Activated T-cell treated with anti-CD3 and anti-CD28 coated beads for 1 hour (primary cell): ENCODE data around the gene CIDEB.

ENCODE experiments used
- DNase-seq: peaks from one replicate; pipeline ENCODE4 v3.0.0-alpha.2; 2020; ENCODE audit warnings: low read depth

CIDEB gene

GRCh38 chr14:24290746-24291145 is 17.0 kb downstream of the CIDEB start:
- DNase-seq = no peak

DNA sequence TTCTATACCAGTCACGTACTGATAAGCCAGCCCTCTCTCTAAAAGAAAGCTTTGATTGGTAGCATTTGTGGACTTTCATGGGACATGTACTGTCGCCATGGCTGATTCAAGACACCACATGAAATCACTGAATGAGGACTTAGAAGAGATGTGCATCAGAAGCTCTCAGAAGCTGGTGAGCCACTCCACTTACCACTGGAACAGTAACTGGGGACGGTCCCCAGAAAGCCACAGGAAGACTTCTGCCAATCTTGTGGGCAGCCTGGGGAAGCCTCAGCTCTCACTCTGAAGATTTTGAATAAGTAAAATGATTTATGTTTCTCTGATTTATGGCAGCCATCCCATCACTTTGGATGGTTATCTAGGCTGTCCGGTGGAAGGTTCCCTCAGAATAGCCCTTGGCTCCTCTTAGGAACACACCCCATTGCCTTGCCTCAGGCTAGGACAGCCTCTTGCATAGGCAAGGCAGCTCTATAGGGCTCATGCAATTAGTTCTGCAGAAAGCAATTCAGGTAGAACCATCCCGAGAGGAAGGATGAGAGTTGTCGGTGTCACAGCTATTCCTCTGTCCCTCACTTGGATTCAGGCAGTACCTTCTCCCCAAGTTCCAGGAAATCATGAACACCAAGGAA is 18.0 kb downstream of the CIDEB start:
- no peak for DNase-seq

- DNase-seq = no peak
Measured at GRCh38 chr14:24286996-24287395, 20.8 kb downstream of the CIDEB start.

DNA sequence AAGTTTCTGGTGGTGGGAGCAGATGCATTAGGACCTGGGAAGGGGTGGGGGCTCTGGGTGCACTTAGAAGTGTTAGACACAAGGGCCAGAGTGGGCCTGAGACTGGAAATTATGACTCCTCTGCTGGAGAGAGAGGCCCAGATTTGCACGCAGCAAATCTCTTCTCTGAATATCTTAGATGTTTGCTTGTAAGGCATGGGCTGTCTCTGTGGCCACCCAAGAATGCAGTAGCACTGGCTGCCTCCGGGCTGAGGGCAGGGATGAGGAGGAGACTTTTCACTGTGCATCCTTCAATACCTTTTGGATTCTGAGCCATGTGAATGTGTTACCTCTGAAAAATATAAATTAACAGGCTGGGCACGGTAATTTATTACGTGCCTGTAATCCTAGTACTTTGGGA is 22.4 kb downstream of the CIDEB start:
- no peak for DNase-seq

DNA sequence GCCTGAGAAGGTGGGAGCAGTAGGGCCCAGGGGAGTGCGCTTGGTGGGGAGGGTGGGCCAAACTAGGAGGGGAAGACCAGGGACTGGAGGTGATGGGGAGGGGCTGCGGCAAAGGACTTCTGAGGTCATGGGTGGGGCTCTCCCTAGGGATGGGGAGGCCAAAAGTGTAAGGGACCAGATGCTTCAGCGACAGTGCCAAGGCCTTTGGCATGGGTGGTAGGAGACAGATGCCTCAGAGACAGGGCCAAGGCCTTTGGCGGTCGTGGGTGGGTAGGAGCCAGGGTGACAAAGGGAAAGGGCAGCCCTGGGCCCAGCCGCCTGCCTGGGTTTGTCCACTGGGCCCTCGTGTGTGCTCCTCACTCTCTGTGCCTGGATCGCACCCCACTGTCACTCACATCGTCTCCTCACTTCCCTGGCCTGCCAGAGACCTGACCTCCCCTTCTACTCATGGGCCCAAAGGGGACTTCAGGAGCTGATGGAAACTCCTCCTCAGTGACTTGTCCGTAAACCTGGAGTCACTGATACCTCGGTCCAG is 23.2 kb downstream of the CIDEB start:
- no peak for DNase-seq

- no peak for DNase-seq
Measured at GRCh38 chr14:24283796-24284460, 23.8 kb downstream of the CIDEB start.

GRCh38 chr14:24282736-24283135 is 25.0 kb downstream of the CIDEB start:
- DNase-seq = no peak

GRCh38 chr14:24281636-24282035 is 26.1 kb downstream of the CIDEB start:
- no peak for DNase-seq

DNA sequence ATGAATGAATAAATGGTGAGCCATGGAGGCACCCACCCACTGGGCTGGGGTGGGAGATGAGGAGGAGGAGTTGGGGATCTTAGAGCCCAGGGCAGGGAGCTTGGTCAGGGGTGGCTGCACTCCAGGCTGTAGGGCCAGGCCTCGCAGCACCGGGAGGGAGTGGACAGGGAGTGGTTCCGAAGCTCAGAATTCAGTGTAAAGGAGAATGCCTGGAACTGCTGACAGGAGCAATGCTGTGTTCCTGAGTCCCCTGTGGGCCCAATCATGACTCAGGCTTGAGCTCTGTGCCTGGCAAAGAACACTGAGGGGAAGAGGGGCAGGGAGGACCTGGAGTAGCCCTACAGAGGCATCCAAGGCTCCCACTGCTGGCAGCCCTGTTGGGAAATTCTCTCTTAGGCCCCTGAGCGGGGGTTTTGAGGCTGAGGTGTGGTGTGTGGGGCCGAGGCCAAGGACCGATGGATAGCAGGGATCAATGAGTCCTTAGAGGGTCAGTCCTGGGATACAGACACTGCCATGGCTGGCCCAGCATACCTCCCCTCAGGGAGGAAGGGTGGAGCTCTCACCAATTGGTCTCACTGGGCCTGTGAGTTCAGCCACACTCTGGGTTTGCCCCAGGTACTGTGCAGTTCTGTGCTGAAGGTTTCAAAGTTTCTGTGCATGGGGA is 26.8 kb downstream of the CIDEB start:
- no peak for DNase-seq

GRCh38 chr14:24279301-24280186 is 28.2 kb downstream of the CIDEB start:
- DNase-seq = no peak

- no peak for DNase-seq
Measured at GRCh38 chr14:24278424-24278823, 29.4 kb downstream of the CIDEB start.

DNA sequence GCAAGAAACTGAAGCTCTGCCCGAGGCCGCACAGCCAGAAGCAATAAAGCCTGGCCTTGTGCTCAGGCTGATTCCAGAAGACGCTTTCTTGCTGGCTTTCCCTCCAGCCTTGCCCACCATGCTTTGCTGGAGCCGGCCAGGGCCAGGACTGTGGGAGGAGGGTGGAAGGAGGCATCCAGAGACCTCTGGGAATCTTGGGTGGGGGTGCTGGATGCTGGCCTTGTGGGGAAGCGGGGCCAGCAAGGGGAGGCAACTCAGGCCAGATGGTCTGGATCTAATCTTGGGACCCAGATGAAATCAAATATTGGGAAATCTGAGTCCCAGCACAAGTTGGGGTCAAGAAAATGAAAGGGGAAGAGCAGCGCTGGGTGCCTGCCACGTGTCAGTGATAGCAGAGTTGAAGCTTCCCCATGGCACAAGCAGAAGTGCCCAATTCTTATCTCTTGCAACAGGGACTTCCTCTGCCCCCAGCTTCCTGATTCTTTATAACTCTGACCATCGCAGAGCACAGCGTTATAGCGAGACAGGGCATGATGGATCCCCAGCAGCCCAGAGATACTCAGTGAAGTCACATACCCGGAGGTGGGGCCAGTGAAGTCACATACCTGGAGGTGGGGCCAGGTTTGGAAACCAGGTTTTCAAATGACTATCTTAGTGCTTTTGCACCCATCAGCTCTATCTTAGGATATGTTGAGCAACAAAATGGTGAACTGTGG is 30.0 kb downstream of the CIDEB start:
- DNase-seq = no peak

DNA sequence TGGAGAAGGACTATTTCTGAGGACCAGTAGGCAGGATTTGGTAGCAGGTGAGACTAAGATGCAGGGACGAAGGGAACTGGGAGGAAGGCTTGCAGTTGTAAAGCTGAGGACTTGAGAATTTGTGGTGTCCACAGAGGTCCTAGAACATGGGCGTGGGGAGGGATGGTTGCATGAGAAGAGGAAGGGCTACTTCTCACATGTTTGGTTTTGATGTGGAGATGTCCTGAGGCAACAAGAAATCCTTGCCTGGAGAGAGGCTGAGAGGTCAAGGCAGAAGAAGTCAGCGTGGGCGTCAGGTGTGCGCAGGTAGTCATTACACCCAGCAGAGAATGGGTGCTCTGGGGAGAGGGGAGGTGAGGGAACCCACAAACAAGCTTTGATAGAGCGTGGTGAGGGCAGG is 30.7 kb downstream of the CIDEB start:
- no peak for DNase-seq

GRCh38 chr14:24274101-24274543 is 33.7 kb downstream of the CIDEB start:
- DNase-seq = no peak

DNA sequence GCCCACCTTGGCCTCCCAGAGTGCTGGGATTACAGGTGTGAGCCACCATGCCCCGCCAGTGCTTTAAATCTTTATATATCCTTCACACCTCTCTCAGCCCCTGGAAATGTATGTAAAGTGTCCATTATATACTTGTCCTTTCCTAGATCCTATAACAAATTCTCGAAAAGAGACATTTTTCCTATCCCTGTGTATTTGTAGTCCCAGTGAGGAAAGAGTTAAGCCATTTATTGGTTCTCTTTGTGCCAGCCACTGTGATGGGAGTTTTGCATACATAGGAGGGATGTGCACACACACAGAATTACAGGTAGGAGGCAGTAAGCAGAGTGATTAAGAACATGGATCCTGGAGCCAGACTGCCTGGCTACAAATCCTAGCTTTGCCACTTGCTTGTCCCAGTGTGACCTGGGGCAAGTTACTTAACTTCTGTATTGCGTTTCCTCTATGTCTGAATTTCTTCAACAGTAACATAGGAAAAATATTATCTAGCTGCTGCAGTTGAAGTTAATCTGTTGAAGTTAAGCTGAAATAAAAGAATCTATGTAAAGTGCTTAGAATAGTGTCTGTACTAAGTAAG is 34.3 kb downstream of the CIDEB start:
- DNase-seq = no peak

GRCh38 chr14:24272467-24272866 is 35.3 kb downstream of the CIDEB start:
- DNase-seq = no peak

DNA sequence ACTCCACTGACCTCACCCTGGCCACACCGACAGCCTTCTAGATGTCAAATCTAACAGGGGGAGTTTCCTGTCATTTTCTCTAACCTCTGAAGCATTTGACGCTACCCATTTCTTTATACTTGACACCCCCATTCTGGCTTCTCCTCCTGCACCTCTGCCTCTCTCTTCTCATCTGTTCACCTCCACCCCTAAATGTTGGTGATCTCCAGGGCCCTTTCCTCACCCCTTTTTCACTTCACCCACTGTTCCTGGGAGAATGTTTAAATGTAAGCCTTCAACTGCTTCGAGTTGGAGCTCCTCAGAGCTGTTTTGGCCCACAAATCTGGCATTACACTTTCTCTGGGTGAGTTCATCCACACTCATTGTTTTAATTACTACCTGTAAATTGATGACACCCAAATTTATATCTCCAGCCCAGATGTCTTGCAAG is 35.9 kb downstream of the CIDEB start:
- no peak for DNase-seq

DNA sequence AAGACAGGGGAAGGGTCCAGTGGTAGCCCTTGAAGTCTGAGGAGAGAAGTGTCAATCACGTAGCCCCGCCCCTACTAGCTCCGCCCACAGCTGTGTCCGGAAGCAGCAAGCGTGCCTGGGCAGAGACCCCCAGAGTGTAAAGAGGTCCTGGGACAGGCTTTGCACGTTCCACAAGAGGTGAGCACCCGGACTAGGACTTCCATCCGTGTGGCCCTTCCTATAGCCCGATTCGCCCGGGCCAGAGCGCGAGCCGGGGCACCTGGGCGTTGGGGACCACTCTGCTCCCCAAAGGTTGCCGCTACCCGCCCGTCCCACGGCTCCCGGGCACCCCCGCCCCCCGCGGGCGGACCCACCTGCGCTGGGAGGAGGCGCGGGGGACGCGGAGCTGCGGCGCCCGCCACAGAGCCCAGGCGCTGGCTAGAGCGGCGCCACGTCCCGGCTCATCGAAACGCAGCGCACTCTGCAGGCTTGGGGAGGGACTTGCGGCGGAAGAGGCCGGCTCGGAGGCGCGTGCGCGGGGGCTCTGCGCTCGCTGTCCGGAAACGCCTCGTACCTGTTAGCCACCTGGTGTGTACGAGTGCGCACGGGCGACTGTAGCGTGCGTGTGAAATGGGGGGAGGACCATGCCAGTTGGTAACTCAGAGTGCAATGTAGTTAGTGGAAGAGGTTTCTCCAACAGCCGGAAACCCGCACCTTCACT is 36.5 kb downstream of the CIDEB start, which contains the start of gene RABGGTA:
TSS of gene RABGGTA (minus strand) at position 464 of the 700 bp plus-strand sequence. CDS start 482 bp downstream, outside the sequence.
- DNase-seq = peak; percentile 84

DNA sequence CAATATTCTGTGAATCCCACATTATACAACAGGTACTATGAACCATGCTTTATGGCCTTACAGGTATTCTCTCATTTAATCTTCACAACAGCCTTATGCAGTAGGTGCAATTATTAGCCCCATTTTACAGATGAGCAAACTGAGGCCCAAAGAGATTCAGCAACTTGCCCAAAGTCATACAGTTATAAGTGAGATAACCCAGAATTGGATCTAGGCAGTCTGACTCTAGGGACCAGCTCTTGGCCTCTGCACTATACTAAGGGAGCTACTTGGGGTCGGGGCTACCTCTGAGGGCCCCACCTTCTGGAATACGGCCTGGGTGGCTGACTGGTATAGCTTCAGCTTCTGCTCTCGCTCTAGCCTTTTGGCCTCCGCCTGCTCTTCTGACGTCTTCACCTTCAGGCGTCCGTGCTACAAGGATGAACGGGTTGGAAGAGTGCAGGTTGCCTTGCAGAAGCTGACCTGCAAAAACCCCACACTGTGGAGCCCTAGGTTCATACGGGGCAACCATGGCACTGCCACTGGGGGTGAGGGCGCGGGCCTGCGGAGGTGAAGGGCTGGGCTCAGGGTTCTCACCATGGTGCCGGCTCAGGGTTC is 37.1 kb downstream of the CIDEB start:
- no peak for DNase-seq
